RCC 7860 (cell line): ENCODE results near the gene PACSIN2.
"Not testable (repeated sequence)": the region's sequence is repeated elsewhere in the genome, so short reads cannot be mapped to it uniquely, and the experiment has no call there.

Source experiments
- DNase-seq: peaks from one replicate; pipeline ENCODE4 v3.0.0-alpha.2; 2015; ENCODE audit warnings: low spot score
- FAIRE-seq: peaks from 2 replicates; lab custom pipeline; 2012; peaks lifted over from hg19 to GRCh38; lab: Jason Lieb, UNC

Gene PACSIN2

GRCh38 chr22:42950281-42950680 is 64.7 kb downstream of the PACSIN2 start:
- DNase-seq (no peak), FAIRE-seq (no peak)

- FAIRE-seq: no peak
- DNase-seq: no peak
Measured at GRCh38 chr22:42949159-42949558, 65.8 kb downstream of the PACSIN2 start.

GRCh38 chr22:42948294-42948693 is 66.7 kb downstream of the PACSIN2 start:
- no peak for DNase-seq
- FAIRE-seq: no peak

DNA sequence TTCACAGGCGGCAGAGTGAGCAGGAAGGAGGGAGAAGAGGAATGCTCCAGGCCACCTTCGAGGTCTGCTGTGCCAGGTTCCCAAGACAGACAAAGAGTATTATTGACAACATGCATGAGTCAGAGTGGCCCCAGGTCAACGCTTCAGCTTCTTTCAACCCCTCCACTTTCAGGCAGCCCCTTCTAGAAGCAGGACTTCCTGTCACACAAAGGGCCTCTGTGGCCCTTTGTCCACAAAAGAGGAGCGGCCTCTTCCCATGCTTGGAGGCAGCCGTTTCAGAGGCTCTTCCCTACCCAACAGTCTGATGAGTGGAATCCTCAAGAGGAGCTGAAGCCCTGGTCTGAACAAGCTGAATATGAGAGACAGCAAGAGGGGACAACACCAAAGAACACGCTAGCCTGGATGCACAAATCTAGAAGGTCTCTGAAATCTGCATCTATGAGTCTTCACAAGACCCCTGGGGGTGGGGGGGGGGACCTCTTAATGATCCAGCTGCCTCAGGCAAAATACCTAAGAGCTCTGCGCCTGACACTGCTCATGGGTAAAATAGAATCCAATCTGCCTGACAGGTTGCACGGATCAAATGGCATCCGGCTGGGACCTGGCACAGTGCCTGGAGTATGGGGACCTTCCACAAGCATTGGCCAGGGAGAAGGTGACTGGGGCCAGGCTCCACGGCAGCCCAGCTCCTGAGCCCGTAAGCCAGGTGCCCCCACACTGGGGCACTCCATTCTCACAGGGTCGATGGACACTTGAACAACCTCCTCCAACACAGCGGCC is 67.5 kb downstream of the PACSIN2 start:
- FAIRE-seq: no peak
- DNase-seq: peak; percentile 57

- no peak for DNase-seq
- FAIRE-seq: no peak
Measured at GRCh38 chr22:42946546-42947198, 68.3 kb downstream of the PACSIN2 start.

DNA sequence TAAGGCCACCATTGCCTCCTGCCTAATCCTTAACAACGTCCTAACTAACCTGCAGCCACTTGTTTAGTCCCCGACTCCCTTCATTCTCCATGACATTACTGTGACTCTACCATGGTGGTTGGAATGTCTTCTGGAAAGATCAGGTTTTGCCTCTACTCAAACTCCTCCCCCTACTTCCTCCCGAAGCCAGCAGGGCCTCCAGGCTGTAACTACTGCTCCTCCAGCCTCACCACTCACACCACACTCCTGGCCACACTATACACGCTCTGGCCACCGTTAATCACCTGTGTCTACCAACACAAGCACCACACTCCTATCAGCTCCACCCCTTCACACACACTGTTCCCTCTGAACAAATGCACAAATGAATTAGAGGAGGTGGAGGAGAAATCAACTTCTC is 69.2 kb downstream of the PACSIN2 start:
- FAIRE-seq (no peak), DNase-seq (no peak)

GRCh38 chr22:42945027-42945426 is 69.9 kb downstream of the PACSIN2 start:
- no peak for FAIRE-seq
- DNase-seq: no peak

DNA sequence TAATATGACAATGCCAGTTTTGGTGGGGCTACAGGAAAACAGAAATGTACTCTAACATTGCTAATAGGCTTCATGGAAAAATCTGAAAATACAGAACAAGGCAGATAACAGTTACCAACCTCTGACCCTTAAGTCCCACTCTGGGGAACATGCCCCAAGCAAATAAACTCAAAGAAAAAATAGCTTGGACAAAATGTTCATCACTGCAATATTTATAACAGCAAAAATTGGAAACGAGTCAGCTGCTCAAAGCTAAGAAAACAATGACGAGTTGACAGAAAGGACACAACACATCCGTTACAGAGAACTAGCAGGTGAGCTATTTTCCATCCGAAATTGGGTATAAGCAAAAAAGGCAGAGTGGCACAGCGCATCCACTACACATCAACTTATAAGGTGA is 70.5 kb downstream of the PACSIN2 start:
- no peak for FAIRE-seq
- DNase-seq: no peak

GRCh38 chr22:42943981-42944380 is 71.0 kb downstream of the PACSIN2 start:
- no peak for DNase-seq
- no peak for FAIRE-seq

- FAIRE-seq: no peak
- no peak for DNase-seq
Measured at GRCh38 chr22:42942351-42942750, 72.6 kb downstream of the PACSIN2 start.

DNA sequence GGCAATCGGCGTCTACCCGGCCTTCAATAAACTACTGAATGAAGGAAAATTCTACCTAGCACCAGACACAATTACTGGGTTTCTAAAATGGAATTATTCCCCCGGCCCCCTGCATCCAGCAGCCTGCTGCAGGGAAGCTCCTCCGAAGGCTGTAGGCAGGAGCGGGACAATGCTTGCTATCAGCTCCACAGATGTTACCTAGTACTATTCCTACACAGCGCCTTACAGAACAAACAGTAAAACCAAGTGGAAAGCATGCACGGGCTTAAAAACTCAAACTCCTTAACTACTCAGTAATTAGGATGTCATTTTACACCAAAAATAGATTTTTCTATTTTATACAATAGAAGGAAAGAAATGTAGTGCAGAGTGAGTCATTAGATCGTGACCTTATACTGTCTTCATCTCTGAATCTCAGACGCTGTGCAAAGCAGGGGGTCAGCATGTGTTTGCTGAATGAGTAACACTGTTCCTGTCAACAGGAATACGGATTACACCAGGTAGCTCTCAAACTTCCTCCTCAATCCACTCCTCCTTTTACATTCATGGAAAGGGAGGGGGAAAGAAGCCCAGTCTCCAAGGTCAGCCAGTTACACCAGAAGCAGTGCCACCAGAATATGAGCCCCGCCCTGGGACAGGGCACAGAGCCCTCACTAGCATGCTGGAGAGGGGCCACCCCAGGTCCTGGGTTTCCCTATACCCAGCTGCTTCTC is 74.9 kb downstream of the PACSIN2 start:
- DNase-seq: peak; percentile 81
- peak; percentile 89 for FAIRE-seq

DNA sequence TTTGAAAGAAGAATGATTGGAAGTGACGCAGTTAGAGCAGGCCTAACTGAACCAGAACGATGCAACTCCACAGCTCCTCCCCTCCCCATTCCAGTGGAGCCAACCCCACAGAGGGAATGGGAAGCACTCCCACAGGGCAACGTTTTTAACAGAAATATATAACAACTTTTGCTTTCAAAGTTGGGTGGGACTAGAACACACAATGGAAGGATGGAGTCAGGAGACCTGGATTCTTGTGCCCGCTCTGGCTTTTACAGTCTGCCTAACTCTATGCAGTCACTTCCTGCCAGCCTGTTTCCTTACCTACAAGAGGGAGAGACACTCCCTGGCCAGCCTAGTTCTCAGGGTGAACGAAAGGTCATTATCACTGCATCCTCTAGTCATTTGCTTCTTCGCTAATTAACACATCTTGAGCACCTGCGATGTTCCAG is 75.5 kb downstream of the PACSIN2 start:
- no peak for FAIRE-seq
- DNase-seq: no peak

DNA sequence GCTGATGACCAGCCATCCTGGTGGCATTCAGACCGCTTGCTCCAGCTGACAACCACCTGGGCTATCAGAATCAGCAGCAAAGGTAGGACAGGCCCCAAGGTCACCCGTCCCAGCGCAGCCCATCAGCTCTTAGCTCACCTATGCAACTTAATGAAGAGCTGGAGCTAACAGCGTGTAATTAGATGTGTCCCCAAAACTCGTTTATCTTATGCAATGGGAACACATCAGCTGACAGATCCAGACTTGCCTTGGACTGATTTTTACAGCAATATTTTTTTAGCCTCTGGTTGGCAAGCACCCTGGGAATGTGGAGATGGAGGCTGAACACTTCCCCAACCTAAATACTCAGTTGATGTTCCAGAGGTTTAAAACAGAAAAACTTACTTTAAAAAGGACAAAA is 76.0 kb downstream of the PACSIN2 start:
- DNase-seq: no peak
- no peak for FAIRE-seq

GRCh38 chr22:42938449-42938848 is 76.5 kb downstream of the PACSIN2 start:
- FAIRE-seq (no peak), DNase-seq (no peak)

- peak; percentile 76 for FAIRE-seq
Measured at GRCh38 chr22:42937164-42937843, 77.6 kb downstream of the PACSIN2 start.

DNA sequence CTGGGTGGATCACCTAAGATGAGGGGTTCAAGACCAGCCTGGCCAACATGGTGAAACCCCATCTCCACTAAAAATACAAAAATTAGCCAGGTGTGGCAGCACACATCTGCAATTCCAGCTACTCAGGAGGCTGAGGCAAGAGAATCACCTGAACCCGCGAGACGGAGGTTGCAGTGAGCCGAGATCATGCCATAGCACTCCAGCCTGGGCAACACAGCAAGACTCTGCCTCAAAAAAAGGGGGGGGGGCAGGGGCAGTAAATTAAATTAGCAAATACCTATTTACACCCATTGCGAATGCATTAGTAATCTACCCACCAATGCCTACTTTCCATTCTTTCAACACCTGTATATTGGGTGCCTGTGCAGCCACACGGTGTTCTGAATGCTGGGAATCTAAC is 78.3 kb downstream of the PACSIN2 start:
- not testable (repeated sequence) for FAIRE-seq, DNase-seq

More at GRCh38 chr22:42937164-42937843, 77.6 kb downstream of the PACSIN2 start:
- DNase-seq: peak; percentile 80

- DNase-seq: no peak
- FAIRE-seq: no peak
Measured at GRCh38 chr22:42934338-42934737, 80.6 kb downstream of the PACSIN2 start.

- DNase-seq (peak; percentile 83), FAIRE-seq (peak; percentile 76)
Measured at GRCh38 chr22:42933485-42934091, 81.4 kb downstream of the PACSIN2 start.

DNA sequence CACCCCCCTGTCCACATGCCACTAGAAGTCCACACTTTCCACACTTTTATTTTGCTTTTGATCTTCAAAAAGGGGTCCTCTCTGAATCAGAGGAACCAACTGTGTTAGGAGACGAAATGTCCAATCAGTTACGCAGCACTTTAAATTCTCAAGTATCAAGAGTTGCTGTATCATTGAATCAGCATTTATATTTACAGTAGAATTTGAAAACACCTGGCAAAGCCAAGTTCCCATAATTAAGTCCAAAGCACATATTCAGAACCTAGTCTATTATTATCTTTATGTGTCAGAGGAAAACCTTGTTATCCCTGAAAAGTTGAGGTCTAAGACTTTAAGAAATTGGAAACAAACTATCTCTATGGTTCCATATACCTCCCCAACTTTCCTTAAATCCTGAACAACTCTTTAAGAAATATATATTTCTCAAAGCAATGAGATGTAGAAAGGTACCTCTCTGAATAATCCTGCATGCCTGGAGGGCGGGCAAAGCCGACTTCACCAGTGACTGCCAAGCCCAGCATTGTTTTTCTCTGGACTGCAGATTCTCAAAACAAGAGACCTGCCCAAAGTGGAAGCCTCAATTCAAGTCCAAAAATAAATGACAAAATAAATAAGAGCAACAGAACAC is 82.0 kb downstream of the PACSIN2 start:
- DNase-seq: no peak

GRCh38 chr22:42932197-42932519 is 82.8 kb downstream of the PACSIN2 start:
- DNase-seq (no peak), FAIRE-seq (no peak)

More for the DNA sequence above, 82.0 kb downstream of the PACSIN2 start:
- FAIRE-seq: no peak
